Right ventricle myocardium superior (tissue), 1 donor: ENCODE measurements around the gene ZNRF3. TPM values are rescaled to one million over a fixed set of nuclear protein-coding genes. Genes with fewer than 3 reads are reported as not detected.
"Not testable (repeated sequence)": the region's sequence is repeated elsewhere in the genome, so short reads cannot be mapped to it uniquely, and the experiment has no call there.

Source experiments
- ATAC-seq: fragments of 200-7000 bp; cut with Tn5 transposase; one replicate; pipeline ENCODE4 v1.9.1; 2020; ENCODE audit warnings: mild to moderate bottlenecking; ENCODE audit not compliant: poor library complexity
- DNase-seq: peaks from one replicate; pipeline ENCODE4 v3.0.0-alpha.2; 2020
- intact Hi-C: fragments of 100-400 bp; cut with DNase I; formaldehyde crosslinking; loops from one replicate; pipeline ENCODE4 v1.11.2; 2022
- total RNA-seq: library from RNA; stranded (reverse); fragmentation: NEBNext Ultra II Directional; extraction: Animal tissue kit (Norgen Biotek cat#: 25700); gene quantifications from one replicate; pipeline ENCODE4 v1.2.1, GENCODE V29; 2021
- donor health status: DM: no; HTN: yes; CAD: no; lungs with severe emphysema.

ZNRF3 gene
- total RNA-seq, 1 donor from 2014 or later, result 5.0 TPM

- intact Hi-C loops, result loop anchor here (5.0 to 10.0 kb wide), 2 partner anchors 115 to 147 kb away; partner anchors contain the start of gene ZNRF3
- ATAC-seq, result peak; percentile 3
- no peak for DNase-seq
These were observed 148.7 kb downstream of the ZNRF3 start for GRCh38 chr22:29032014-29032475.

- intact Hi-C loops, result loop anchor here (5.0 to 10.0 kb wide), 2 partner anchors 115 to 148 kb away; partner anchors contain the start of gene ZNRF3
These were observed 149.2 kb downstream of the ZNRF3 start for GRCh38 chr22:29032584-29032983.

GRCh38 chr22:29037340-29037932 is 154.1 kb downstream of the ZNRF3 start:
- intact Hi-C loops, result loop anchor here (10.0 kb wide), 1 partner anchor 153 kb away; the partner anchor contains the start of gene ZNRF3
- DNase-seq (no peak), ATAC-seq (no peak)

More at GRCh38 chr22:29032584-29032983, 149.2 kb downstream of the ZNRF3 start:
- DNase-seq (no peak), ATAC-seq (no peak)

- no peak for ATAC-seq
- DNase-seq, result no peak
- intact Hi-C loops, result loop anchor here (10.0 kb wide), 1 partner anchor 154 kb away; the partner anchor contains the start of gene ZNRF3
These were observed 155.8 kb downstream of the ZNRF3 start for GRCh38 chr22:29039148-29039547.

- not testable (repeated sequence) for ATAC-seq, DNase-seq
- intact Hi-C loops, result loop anchor here (2.0 to 10.0 kb wide), 2 partner anchors 155 to 185 kb away; partner anchors contain the start of gene ZNRF3
These were observed 156.3 kb downstream of the ZNRF3 start for GRCh38 chr22:29039684-29040083.

- DNase-seq (no peak), ATAC-seq (peak; percentile 87)
- intact Hi-C loops, result loop anchor here (2.0 kb wide), 1 partner anchor 186 kb away; no protein-coding TSS in a partner anchor
These were observed 157.3 kb downstream of the ZNRF3 start for GRCh38 chr22:29040385-29041275.

- no peak for ATAC-seq
- DNase-seq, result no peak
- intact Hi-C loops, result loop anchor here (2.0 kb wide), 1 partner anchor 187 kb away; no protein-coding TSS in a partner anchor
These were observed 158.0 kb downstream of the ZNRF3 start for GRCh38 chr22:29041408-29041807.

- DNase-seq, result no peak
- intact Hi-C loops, result no loop called here
These were observed 160.7 kb downstream of the ZNRF3 start for GRCh38 chr22:29043906-29044575.

GRCh38 chr22:29044657-29045176 is 161.3 kb downstream of the ZNRF3 start:
- ATAC-seq, result no peak
- intact Hi-C loops, result no loop called here
- no peak for DNase-seq

More at GRCh38 chr22:29043906-29044575, 160.7 kb downstream of the ZNRF3 start:
- ATAC-seq, result no peak

GRCh38 chr22:29048822-29049654 is 165.7 kb downstream of the ZNRF3 start:
- no peak for ATAC-seq
- intact Hi-C loops, result no loop called here
- no peak for DNase-seq

- ATAC-seq (no peak), DNase-seq (no peak)
- intact Hi-C loops, result no loop called here
These were observed 166.4 kb downstream of the ZNRF3 start for GRCh38 chr22:29049655-29050263.

- ATAC-seq (no peak), DNase-seq (no peak)
- intact Hi-C loops, result no loop called here
These were observed 167.1 kb downstream of the ZNRF3 start for GRCh38 chr22:29050457-29050856.

GRCh38 chr22:29053048-29053702 is 169.8 kb downstream of the ZNRF3 start:
- intact Hi-C loops, result no loop called here
- DNase-seq, result no peak
- no peak for ATAC-seq

GRCh38 chr22:29054251-29054767 is 170.9 kb downstream of the ZNRF3 start:
- no peak for DNase-seq
- intact Hi-C loops, result no loop called here
- ATAC-seq, result no peak

GRCh38 chr22:29055192-29055830 is 171.9 kb downstream of the ZNRF3 start:
- no peak for ATAC-seq
- intact Hi-C loops, result no loop called here
- no peak for DNase-seq

- DNase-seq (no peak), ATAC-seq (no peak)
- intact Hi-C loops, result no loop called here
These were observed 173.1 kb downstream of the ZNRF3 start for GRCh38 chr22:29056472-29056871.
